ENCODE data around the gene GORAB.

GORAB gene

DNA sequence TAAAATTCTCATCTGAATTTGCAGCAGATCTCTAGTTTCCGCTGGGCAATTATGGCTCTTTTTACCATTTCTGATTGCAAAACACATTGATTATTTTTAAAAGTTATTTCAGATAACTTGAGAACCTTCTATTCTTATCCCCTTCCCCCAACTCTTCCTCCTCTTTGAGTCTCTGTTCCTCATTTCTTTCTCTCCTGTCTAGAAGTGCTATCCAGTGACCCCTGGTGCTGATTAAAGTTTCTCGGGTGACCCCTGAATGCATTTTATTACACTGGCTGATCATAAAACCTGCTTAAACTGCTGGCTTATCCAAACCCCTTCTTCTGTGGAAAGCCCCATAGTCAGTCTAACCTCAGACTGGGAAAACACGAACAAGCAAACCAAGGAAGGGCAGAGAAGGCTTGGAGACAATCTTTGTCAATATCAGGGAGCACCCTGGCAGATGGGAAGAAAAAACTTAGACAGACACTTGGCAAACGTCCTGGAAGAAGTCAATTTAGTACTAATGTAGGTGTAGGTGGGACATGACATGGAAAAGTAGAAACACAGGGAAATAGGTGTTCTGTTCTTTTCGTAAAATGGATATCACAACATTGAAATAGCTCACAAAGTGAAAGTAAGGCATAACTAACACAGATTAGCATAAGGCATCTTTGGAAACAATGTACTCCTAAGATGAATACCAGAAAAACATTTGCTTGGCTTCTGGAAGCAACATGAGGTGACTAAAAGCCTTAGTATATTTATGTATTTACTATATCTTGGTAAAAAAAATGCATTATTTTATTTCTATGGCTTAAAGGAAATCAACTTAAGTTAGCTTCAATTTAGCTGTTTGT lies 61.4 kb downstream of the GORAB start:
- DNase-seq, result peak; percentile 51

DNA sequence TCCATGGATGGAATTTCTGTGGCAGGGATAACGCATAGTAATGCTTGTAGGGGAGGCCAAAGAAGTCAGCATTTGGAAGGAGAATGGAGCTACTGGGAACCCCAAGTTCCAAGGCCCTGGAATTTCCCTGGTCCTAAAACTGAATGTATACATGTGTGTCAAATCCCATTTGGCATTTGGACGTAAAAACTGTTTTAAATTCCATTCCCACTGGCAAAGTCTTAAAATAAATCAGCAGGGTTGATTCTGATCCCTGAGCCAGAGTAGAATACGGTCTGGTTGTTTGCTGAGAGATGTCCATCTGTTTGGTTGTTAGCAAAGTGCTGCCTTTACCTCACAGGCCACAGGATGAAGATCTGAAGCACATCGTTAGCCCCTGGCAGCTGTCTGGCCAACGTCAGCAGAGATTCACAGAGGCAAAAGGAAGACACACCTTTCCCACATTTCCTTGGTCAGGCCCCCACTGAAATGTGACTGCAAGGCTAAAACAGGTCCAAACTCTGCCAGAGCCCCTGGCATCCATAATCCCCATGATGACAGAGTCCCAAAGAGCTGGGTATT lies 62.2 kb downstream of the GORAB start:
- no peak for DNase-seq

DNA sequence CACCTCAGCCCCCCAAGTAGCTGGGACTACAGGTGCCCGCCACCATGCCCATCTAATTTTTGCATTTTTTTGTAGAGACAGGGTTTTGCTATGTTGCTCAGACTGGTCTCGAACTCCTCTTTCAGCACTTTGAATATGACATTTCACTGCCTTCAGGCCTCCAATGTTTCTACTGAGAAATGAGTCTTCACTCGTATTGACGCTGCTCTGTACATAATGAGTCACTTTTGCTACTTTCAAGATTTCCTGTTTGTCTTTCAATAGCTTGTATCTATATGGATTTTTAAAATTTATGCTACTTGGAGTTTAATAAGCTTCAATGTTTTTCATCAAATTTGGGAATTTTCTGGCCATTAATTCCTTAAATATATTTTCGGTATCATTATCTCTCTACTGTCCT lies 64.7 kb downstream of the GORAB start:
- peak; percentile 14 for DNase-seq

DNA sequence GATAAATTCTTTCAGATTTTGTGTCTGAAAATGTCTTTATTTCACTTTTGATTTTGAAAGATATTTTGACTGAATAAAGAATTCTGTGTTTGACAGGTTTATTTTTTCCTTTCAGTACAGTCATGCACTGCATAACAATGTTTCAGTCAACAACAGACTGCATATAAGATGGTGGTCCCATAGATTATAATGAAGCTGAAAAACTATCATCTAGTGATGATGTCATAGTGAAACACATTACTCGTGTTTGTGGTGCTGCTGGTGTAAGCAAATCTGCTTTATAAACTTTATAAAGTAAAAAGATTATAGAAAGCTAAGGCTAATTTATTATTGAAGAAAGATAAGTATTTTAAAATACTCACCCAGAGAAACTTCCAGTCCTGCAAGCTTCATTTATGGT lies 66.7 kb downstream of the GORAB start:
- no peak for DNase-seq

DNA sequence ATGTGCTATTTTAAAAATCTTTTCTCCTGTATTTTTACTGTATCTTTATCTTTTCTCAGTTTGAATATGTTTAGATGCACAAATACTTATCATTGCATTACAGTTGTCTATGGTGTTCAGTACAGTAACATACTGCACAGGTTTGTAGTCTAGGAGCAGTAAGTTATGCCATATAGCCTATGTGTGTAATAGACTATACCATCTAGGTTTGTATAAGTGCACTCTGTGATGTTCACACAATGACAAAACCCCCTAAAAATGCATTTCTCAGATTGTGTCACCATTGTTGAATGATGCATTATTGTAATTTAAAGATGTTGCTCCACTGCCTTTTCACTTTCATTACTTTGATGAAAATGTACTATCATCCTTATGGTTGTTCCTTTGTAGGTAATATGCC lies 67.1 kb downstream of the GORAB start:
- DNase-seq, result no peak

DNA sequence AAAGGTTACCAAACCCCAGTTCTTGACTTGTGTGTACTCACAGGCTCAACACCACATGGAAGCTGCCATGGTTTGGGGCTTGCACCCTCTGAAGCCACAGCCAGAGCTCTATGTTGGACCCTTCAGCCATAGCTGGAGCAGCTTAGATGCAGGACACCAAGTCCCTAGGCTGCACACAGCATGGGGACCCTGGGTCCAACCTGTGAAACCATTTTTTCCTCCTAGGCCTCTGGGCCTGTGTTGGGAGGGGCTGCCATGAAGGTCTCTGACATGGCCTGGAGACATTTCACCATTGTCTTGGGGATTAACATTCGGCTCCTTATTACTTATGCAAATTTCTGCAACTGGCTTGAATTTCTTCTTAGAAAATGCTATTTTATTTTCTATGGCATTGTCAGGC lies 69.9 kb downstream of the GORAB start:
- no peak for DNase-seq

Measured in fibroblast of skin of back (primary cell).